T follicular helper cell (primary cell): Measurements from ENCODE around the gene CCR5AS.

Experiments used
- DNase-seq: peaks from one replicate; pipeline ENCODE4 v3.0.0-alpha.2; 2020; ENCODE audit warnings: low read depth

CCR5AS gene

GRCh38 chr3:46380471-46381221 is 26.2 kb downstream of the CCR5AS start:
- DNase-seq = no peak

GRCh38 chr3:46378426-46378942 is 28.4 kb downstream of the CCR5AS start:
- DNase-seq = peak; percentile 28

- DNase-seq = no peak
These were observed 31.1 kb downstream of the CCR5AS start for GRCh38 chr3:46375814-46376213.

GRCh38 chr3:46375218-46375617 is 31.6 kb downstream of the CCR5AS start:
- DNase-seq = no peak

- DNase-seq = no peak
These were observed 32.1 kb downstream of the CCR5AS start for GRCh38 chr3:46374755-46375154.

GRCh38 chr3:46372492-46373359 is 34.1 kb downstream of the CCR5AS start:
- no peak for DNase-seq

- DNase-seq = no peak
These were observed 35.1 kb downstream of the CCR5AS start for GRCh38 chr3:46371519-46372340.

- no peak for DNase-seq
These were observed 35.9 kb downstream of the CCR5AS start, which contains the start of gene CCR5 for GRCh38 chr3:46370839-46371518. TSS of gene CCR5 (plus strand) at chr3:46370946. CDS start at chr3:46372903, 1,957 bp downstream.

- DNase-seq = no peak
These were observed 37.2 kb downstream of the CCR5AS start for GRCh38 chr3:46369675-46370132.

- no peak for DNase-seq
These were observed 37.7 kb downstream of the CCR5AS start for GRCh38 chr3:46369151-46369550.

GRCh38 chr3:46368569-46368968 is 38.3 kb downstream of the CCR5AS start:
- peak; percentile 19 for DNase-seq

- DNase-seq = no peak
These were observed 39.1 kb downstream of the CCR5AS start for GRCh38 chr3:46367811-46368210.

GRCh38 chr3:46365737-46366524 is 40.9 kb downstream of the CCR5AS start:
- DNase-seq = no peak

GRCh38 chr3:46365041-46365440 is 41.8 kb downstream of the CCR5AS start:
- DNase-seq = no peak

- DNase-seq = no peak
These were observed 45.2 kb downstream of the CCR5AS start for GRCh38 chr3:46361408-46362283.

- DNase-seq = no peak
These were observed 46.0 kb downstream of the CCR5AS start for GRCh38 chr3:46360907-46361306.

GRCh38 chr3:46359733-46360493 is 47.0 kb downstream of the CCR5AS start:
- DNase-seq = no peak

GRCh38 chr3:46358466-46358865 is 48.4 kb downstream of the CCR5AS start:
- DNase-seq = no peak

- no peak for DNase-seq
These were observed 50.0 kb downstream of the CCR5AS start for GRCh38 chr3:46356909-46357308.
